WTC11 (cell line): ENCODE measurements around the gene CYBA. TPM values are rescaled to one million over a fixed set of nuclear protein-coding genes. Genes with fewer than 3 reads are reported as not detected.

Experiments used
- ATAC-seq: fragments of 200-7000 bp; cut with Tn5 transposase; 2 replicates; pipeline ENCODE4 v1.10.0; 2021; ENCODE audit warnings: mild to moderate bottlenecking, moderate library complexity
- CTCF ChIA-PET: fragments of 300-600 bp; sonication (Branson Sonifier 250); formaldehyde crosslinking; loops from one replicate; lab custom pipeline; 2021; ENCODE audit warnings: antibody characterized with exemption; lab: Charles Lee
- POLR2A ChIA-PET: fragments of 350-600 bp; sonication (Branson Sonifier 250); formaldehyde crosslinking; loops from one replicate; lab custom pipeline; 2021; ENCODE audit warnings: antibody characterized with exemption; lab: Charles Lee
- DNase-seq: peaks from one replicate; pipeline ENCODE4 v3.0.0; 2021; ENCODE audit warnings: low spot score
- H3K27ac Mint-ChIP-seq: 2 replicates; pipeline ENCODE4 v1.8.0; 2021; ENCODE audit warnings: mixed read lengths
- H3K27me3 Mint-ChIP-seq: 2 replicates; pipeline ENCODE4 v1.8.0; 2021; ENCODE audit warnings: low read depth, mild to moderate bottlenecking, moderate library complexity, mixed read lengths
- H3K36me3 Mint-ChIP-seq: 2 replicates; pipeline ENCODE4 v1.8.0; 2021; ENCODE audit warnings: mixed read lengths
- H3K4me1 Mint-ChIP-seq: 2 replicates; pipeline ENCODE4 v1.8.0; 2022; ENCODE audit warnings: mixed read lengths
- H3K4me3 Mint-ChIP-seq: 2 replicates; pipeline ENCODE4 v1.8.0; 2021; ENCODE audit warnings: mild to moderate bottlenecking, moderate library complexity, mixed read lengths
- H3K9me3 Mint-ChIP-seq: 2 replicates; pipeline ENCODE4 v1.8.0; 2021; ENCODE audit warnings: mixed read lengths
- CREB1 ChIP-seq: sonication (generic); formaldehyde crosslinking; IDR thresholded peaks from 2 replicates; pipeline ENCODE4 v1.8.0; 2023; ENCODE audit warnings: mild to moderate bottlenecking, missing genetic modification reagents
- ESRRA ChIP-seq: sonication (generic); formaldehyde crosslinking; IDR thresholded peaks from 2 replicates; pipeline ENCODE4 v1.8.1; 2022; ENCODE audit warnings: mild to moderate bottlenecking, missing genetic modification reagents, borderline replicate concordance
- HMGA2 ChIP-seq: fragments of 250-450 bp; sonication (Bioruptor Pico); IDR thresholded peaks from 2 replicates; pipeline ENCODE4 v1.4.0; 2021; ENCODE audit warnings: mild to moderate bottlenecking, moderate library complexity
- JAZF1 ChIP-seq: fragments of 250-450 bp; sonication (Bioruptor Pico); IDR thresholded peaks from 2 replicates; pipeline ENCODE4 v1.9.0; 2021; ENCODE audit warnings: moderate library complexity, mild to moderate bottlenecking, inconsistent platforms
- KAT7 ChIP-seq: sonication (generic); formaldehyde crosslinking; IDR thresholded peaks from 2 replicates; pipeline ENCODE4 v1.8.1; 2023; ENCODE audit warnings: missing genetic modification reagents, mild to moderate bottlenecking, borderline replicate concordance
- OVOL2 ChIP-seq: fragments of 250-450 bp; sonication (Bioruptor Pico); IDR thresholded peaks from 2 replicates; pipeline ENCODE4 v1.9.0; 2021; ENCODE audit warnings: mild to moderate bottlenecking, borderline replicate concordance
- SMAD4 ChIP-seq: sonication (generic); formaldehyde crosslinking; IDR thresholded peaks from 2 replicates; pipeline ENCODE4 v1.8.0; 2022; ENCODE audit warnings: mild to moderate bottlenecking, missing genetic modification reagents
- SOX15 ChIP-seq: fragments of 250-450 bp; sonication (Bioruptor Pico); IDR thresholded peaks from 2 replicates; pipeline ENCODE4 v1.9.0; 2021; ENCODE audit warnings: mild to moderate bottlenecking
- TP53 ChIP-seq: sonication (generic); formaldehyde crosslinking; IDR thresholded peaks from 2 replicates; pipeline ENCODE4 v1.8.1; 2023; ENCODE audit warnings: mild to moderate bottlenecking, missing genetic modification reagents
- ZNF121 ChIP-seq: sonication (generic); formaldehyde crosslinking; IDR thresholded peaks from 2 replicates; pipeline ENCODE4 v1.8.0; 2023; ENCODE audit warnings: missing genetic modification reagents
- ZNF263 ChIP-seq: sonication (generic); formaldehyde crosslinking; IDR thresholded peaks from 2 replicates; pipeline ENCODE4 v1.8.1; 2022; ENCODE audit warnings: low read depth, mild to moderate bottlenecking, moderate library complexity, missing genetic modification reagents
- ZNF532 ChIP-seq: fragments of 250-450 bp; sonication (Bioruptor Pico); IDR thresholded peaks from 2 replicates; pipeline ENCODE4 v1.9.0; 2021; ENCODE audit warnings: mild to moderate bottlenecking, borderline replicate concordance
- total RNA-seq: library from RNA; stranded (reverse); gene quantifications from 3 replicates; pipeline ENCODE4 v1.2.3, GENCODE V29; 2021
- TF ChIP-seq, protein P1 (sequence below): sonication (generic); formaldehyde crosslinking; IDR thresholded peaks from 2 replicates; pipeline ENCODE4 v1.8.0; 2023; ENCODE audit warnings: missing genetic modification reagents
- TF ChIP-seq, protein P2 (sequence below): sonication (generic); formaldehyde crosslinking; IDR thresholded peaks from 2 replicates; pipeline ENCODE4 v1.8.1; 2022; ENCODE audit warnings: missing genetic modification reagents, borderline replicate concordance
- TF ChIP-seq, protein P3 (sequence below): fragments of 250-450 bp; sonication (Bioruptor Pico); IDR thresholded peaks from 2 replicates; pipeline ENCODE4 v2.1.2; 2022; ENCODE audit warnings: mild to moderate bottlenecking, moderate library complexity
- TF ChIP-seq, protein P4 (sequence below): fragments of 250-450 bp; sonication (Bioruptor Pico); conservative IDR thresholded peaks from 2 replicates; pipeline ENCODE4 v1.9.0; 2021; ENCODE audit warnings: mild to moderate bottlenecking

Gene CYBA
- total RNA-seq, 1 experiment from 2014 or later = 169 TPM

- no peaks in the 10 kb centered on the region; the same call in 1 of the 2 replicates for H3K4me1 Mint-ChIP-seq
- ChIA-PET CTCF (interaction anchor here (0.8 to 8.4 kb wide), 38 partner anchors 9 to 498 kb away, joined by 3 to 111 read pairs (median 5); partner anchors contain the start of genes CDH15, CTU2, CYBA and IL17C), POLR2A (no interaction called here)
- ATAC-seq = peak; percentile 98
- no peaks in the 10 kb centered on the region for H3K27me3 Mint-ChIP-seq
- peak overlapping the region; percentile 49; the same call in 1 of the 2 replicates for H3K27ac Mint-ChIP-seq
- H3K36me3 Mint-ChIP-seq = peaks cover 7% of the 10 kb centered on the region
- TF ChIP-seq, protein P1, sequence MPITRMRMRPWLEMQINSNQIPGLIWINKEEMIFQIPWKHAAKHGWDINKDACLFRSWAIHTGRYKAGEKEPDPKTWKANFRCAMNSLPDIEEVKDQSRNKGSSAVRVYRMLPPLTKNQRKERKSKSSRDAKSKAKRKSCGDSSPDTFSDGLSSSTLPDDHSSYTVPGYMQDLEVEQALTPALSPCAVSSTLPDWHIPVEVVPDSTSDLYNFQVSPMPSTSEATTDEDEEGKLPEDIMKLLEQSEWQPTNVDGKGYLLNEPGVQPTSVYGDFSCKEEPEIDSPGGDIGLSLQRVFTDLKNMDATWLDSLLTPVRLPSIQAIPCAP (CRISPR knock-in tag) = no peak
- no peak for TF ChIP-seq ZNF121 (CRISPR knock-in tag)
- TF ChIP-seq ESRRA (CRISPR knock-in tag) = no peak
- no peak for TF ChIP-seq SMAD4 (CRISPR knock-in tag)
- TF ChIP-seq, protein P2, sequence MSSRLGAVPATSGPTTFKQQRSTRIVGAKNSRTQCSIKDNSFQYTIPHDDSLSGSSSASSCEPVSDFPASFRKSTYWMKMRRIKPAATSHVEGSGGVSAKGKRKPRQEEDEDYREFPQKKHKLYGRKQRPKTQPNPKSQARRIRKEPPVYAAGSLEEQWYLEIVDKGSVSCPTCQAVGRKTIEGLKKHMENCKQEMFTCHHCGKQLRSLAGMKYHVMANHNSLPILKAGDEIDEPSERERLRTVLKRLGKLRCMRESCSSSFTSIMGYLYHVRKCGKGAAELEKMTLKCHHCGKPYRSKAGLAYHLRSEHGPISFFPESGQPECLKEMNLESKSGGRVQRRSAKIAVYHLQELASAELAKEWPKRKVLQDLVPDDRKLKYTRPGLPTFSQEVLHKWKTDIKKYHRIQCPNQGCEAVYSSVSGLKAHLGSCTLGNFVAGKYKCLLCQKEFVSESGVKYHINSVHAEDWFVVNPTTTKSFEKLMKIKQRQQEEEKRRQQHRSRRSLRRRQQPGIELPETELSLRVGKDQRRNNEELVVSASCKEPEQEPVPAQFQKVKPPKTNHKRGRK (CRISPR knock-in tag) = no peak
- no peak for TF ChIP-seq KAT7 (CRISPR knock-in tag)
- TF ChIP-seq CREB1 (CRISPR knock-in tag) = no peak
- no peak for TF ChIP-seq HMGA2 (CRISPR knock-in tag)
- no peak for TF ChIP-seq TP53 (CRISPR knock-in tag)
- no peak for TF ChIP-seq ZNF532
- TF ChIP-seq SOX15 (CRISPR knock-in tag) = no peak
- TF ChIP-seq, protein P3, sequence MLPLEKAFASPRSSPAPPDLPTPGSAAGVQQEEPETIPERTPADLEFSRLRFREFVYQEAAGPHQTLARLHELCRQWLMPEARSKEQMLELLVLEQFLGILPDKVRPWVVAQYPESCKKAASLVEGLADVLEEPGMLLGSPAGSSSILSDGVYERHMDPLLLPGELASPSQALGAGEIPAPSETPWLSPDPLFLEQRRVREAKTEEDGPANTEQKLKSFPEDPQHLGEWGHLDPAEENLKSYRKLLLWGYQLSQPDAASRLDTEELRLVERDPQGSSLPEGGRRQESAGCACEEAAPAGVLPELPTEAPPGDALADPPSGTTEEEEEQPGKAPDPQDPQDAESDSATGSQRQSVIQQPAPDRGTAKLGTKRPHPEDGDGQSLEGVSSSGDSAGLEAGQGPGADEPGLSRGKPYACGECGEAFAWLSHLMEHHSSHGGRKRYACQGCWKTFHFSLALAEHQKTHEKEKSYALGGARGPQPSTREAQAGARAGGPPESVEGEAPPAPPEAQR (CRISPR knock-in tag) = no peak
- TF ChIP-seq, protein P4, sequence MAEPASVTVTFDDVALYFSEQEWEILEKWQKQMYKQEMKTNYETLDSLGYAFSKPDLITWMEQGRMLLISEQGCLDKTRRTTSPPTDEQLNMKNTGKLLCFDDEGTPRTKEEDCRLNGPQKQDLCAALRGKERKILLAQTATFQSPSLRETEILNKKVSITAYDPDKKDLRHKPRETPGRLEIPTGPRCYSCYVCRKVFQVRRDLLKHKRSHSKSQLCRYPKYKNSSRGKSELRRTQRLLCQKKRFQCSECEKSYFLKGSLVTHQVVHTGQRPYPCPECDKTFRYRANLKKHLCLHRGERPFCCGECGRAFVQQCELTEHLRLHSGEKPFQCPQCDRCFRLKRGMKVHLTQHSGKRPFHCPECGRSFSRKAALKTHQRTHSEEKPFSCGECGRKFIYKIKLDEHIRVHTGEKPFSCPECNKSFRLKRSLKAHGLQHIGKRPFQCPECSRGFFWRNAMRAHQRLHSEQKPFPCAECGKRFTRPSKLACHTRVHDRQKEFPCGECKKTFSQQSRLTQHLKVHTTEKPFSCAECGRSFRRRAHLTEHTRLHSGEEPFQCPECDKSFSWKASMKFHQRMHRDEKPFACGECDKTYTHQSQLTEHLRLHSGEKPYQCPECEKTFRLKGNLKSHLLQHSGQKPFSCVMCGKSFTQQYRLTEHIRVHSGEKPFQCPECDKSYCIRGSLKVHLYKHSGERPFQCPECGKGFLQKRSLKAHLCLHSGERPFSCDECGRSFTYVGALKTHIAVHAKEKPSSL = no peak
- no peak for TF ChIP-seq ZNF263 (CRISPR knock-in tag)
- no peak for TF ChIP-seq OVOL2 (CRISPR knock-in tag)
- TF ChIP-seq JAZF1 = no peak
- H3K9me3 Mint-ChIP-seq = peaks cover 7% of the 10 kb centered on the region
- no peak overlapping the region for H3K4me3 Mint-ChIP-seq
- DNase-seq = peak; percentile 80
Observed at GRCh38 chr16:88672776-88673175, 21.9 kb upstream of the CYBA start.
